ENCODE data around the gene CALN1. TPM values are rescaled to one million over a fixed set of nuclear protein-coding genes. Genes with fewer than 3 reads are reported as not detected.

CALN1 gene
- total and polyA plus RNA-seq, 2 experiments from 2014 or later, result 7.6 to 14.5 TPM

DNA sequence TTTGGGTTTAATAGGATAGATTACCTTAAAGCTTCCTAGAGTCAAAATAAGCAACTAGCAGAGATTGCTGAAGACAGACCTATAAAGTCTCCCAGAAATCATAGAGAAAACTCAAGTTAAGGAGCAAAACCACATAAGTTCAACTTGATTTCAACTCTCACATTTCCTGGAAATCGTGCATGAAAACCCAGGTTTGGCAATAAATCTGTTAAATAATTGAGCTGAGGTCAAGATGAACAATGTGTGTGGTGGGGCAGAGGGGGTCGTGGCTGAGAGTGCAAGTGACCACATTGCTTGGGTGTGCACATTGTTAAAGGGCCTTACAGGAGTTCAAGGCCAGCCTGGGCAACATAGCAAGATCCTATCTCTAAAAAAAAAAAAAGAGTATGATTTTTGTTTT lies 643.7 kb downstream of the CALN1 start (continued):
- no peak for TF ChIP-seq CTCF (conservative IDR thresholded peaks at IDR 0.05; ENCODE audit: low read depth in 2 of 2)
- TF ChIP-seq JUNB (IDR thresholded peaks at IDR 0.05; ENCODE audit: unreplicated experiment), result no peak
- TF ChIP-seq STAT1 (IDR thresholded peaks at IDR 0.05; ENCODE audit: unreplicated experiment), result no peak

DNA sequence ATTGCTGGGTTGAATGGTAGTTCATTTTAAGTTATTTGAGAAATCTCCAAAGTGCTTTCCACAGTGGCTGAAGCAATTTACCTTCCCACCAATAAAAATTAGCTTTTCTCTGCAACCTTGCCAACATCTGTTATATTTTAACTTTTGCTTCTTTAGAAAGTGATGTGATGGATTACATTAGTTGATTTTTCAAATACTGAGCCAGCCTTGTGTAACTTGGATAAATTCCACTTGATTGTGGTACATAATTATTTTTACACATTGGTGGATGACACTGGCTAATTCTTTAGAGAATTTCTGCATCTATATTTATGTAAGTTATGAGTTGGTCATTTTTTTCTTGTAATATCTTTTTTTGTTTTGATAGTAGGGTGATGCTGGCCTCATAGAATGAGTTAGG lies 646.1 kb downstream of the CALN1 start:
- H3K4me2 ChIP-seq, result no peak overlapping the region
- Mint-ChIP-seq H3K36me3 (ENCODE audit: low read depth) (no peaks in the 10 kb centered on the region; the same call in 2 of the 3 replicates), H3K27me3 (ENCODE audit: insufficient read depth, low read depth, poor library complexity) (no peaks in the 10 kb centered on the region), H3K9me3 (peaks cover 27% of the 10 kb centered on the region; the same call in 2 of the 3 replicates), H3K4me1 (no peaks in the 10 kb centered on the region), H3K27ac (no peak overlapping the region), H3K4me3 (no peak overlapping the region)
- ATAC-seq, result no peak
- H3K4me3 ChIP-seq, result no peak overlapping the region
- peaks cover 6% of the 10 kb centered on the region; the same call in 1 of the 2 replicates for H3K4me1 ChIP-seq (ENCODE audit: insufficient read depth)
- no peaks in the 10 kb centered on the region for H3K36me3 ChIP-seq (ENCODE audit: insufficient read depth)
- no peaks in the 10 kb centered on the region for H4K20me1 ChIP-seq (replicated peaks; ENCODE audit: insufficient read depth)
- no peak overlapping the region for H3K27ac ChIP-seq (ENCODE audit: low read depth)
- H3F3A ChIP-seq (replicated peaks; ENCODE audit: low read depth), result no peaks in the 10 kb centered on the region
- H2AFZ ChIP-seq, result no peak overlapping the region
- TF ChIP-seq, protein P1, sequence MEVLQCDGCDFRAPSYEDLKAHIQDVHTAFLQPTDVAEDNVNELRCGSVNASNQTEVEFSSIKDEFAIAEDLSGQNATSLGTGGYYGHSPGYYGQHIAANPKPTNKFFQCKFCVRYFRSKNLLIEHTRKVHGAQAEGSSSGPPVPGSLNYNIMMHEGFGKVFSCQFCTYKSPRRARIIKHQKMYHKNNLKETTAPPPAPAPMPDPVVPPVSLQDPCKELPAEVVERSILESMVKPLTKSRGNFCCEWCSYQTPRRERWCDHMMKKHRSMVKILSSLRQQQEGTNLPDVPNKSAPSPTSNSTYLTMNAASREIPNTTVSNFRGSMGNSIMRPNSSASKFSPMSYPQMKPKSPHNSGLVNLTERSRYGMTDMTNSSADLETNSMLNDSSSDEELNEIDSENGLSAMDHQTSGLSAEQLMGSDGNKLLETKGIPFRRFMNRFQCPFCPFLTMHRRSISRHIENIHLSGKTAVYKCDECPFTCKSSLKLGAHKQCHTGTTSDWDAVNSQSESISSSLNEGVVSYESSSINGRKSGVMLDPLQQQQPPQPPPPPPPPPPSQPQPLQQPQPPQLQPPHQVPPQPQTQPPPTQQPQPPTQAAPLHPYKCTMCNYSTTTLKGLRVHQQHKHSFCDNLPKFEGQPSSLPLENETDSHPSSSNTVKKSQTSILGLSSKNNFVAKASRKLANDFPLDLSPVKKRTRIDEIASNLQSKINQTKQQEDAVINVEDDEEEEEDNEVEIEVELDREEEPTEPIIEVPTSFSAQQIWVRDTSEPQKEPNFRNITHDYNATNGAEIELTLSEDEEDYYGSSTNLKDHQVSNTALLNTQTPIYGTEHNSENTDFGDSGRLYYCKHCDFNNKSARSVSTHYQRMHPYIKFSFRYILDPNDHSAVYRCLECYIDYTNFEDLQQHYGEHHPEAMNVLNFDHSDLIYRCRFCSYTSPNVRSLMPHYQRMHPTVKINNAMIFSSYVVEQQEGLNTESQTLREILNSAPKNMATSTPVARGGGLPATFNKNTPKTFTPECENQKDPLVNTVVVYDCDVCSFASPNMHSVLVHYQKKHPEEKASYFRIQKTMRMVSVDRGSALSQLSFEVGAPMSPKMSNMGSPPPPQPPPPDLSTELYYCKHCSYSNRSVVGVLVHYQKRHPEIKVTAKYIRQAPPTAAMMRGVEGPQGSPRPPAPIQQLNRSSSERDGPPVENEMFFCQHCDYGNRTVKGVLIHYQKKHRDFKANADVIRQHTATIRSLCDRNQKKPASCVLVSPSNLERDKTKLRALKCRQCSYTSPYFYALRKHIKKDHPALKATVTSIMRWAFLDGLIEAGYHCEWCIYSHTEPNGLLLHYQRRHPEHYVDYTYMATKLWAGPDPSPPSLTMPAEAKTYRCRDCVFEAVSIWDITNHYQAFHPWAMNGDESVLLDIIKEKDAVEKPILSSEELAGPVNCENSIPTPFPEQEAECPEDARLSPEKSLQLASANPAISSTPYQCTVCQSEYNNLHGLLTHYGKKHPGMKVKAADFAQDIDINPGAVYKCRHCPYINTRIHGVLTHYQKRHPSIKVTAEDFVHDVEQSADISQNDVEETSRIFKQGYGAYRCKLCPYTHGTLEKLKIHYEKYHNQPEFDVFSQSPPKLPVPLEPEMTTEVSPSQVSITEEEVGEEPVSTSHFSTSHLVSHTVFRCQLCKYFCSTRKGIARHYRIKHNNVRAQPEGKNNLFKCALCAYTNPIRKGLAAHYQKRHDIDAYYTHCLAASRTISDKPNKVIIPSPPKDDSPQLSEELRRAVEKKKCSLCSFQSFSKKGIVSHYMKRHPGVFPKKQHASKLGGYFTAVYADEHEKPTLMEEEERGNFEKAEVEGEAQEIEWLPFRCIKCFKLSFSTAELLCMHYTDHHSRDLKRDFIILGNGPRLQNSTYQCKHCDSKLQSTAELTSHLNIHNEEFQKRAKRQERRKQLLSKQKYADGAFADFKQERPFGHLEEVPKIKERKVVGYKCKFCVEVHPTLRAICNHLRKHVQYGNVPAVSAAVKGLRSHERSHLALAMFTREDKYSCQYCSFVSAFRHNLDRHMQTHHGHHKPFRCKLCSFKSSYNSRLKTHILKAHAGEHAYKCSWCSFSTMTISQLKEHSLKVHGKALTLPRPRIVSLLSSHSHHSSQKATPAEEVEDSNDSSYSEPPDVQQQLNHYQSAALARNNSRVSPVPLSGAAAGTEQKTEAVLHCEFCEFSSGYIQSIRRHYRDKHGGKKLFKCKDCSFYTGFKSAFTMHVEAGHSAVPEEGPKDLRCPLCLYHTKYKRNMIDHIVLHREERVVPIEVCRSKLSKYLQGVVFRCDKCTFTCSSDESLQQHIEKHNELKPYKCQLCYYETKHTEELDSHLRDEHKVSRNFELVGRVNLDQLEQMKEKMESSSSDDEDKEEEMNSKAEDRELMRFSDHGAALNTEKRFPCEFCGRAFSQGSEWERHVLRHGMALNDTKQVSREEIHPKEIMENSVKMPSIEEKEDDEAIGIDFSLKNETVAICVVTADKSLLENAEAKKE (CRISPR knock-in tag; IDR thresholded peaks at IDR 0.05), result no peak
- TF ChIP-seq ZNF331 (CRISPR knock-in tag; IDR thresholded peaks at IDR 0.05; ENCODE audit: low read depth), result no peak
- TF ChIP-seq JUNB (IDR thresholded peaks at IDR 0.05; ENCODE audit: unreplicated experiment), result no peak
- TF ChIP-seq REST (IDR thresholded peaks at IDR 0.05; ENCODE audit: unreplicated experiment), result no peak
- TF ChIP-seq STAT1 (IDR thresholded peaks at IDR 0.05; ENCODE audit: unreplicated experiment), result no peak
- TF ChIP-seq EZH2 (IDR thresholded peaks at IDR 0.05; ENCODE audit: low read depth, unreplicated experiment), result no peak
- TF ChIP-seq, protein P2, sequence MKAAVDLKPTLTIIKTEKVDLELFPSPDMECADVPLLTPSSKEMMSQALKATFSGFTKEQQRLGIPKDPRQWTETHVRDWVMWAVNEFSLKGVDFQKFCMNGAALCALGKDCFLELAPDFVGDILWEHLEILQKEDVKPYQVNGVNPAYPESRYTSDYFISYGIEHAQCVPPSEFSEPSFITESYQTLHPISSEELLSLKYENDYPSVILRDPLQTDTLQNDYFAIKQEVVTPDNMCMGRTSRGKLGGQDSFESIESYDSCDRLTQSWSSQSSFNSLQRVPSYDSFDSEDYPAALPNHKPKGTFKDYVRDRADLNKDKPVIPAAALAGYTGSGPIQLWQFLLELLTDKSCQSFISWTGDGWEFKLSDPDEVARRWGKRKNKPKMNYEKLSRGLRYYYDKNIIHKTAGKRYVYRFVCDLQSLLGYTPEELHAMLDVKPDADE (IDR thresholded peaks at IDR 0.05), result no peak
- no peak for TF ChIP-seq NANOG (IDR thresholded peaks at IDR 0.05; ENCODE audit: borderline replicate concordance)
- no peak for TF ChIP-seq CREB1 (CRISPR knock-in tag; IDR thresholded peaks at IDR 0.05; ENCODE audit: low read depth)
- no peak for TF ChIP-seq EZH2phosphoT487 (IDR thresholded peaks at IDR 0.05; ENCODE audit: unreplicated experiment)
- DNase-seq (ENCODE audit: low spot score), result no peak
- no peaks in the 10 kb centered on the region for H3K79me2 ChIP-seq (replicated peaks; ENCODE audit: insufficient read depth)
- H3K9me2 ChIP-seq (ENCODE audit: insufficient read depth), result no peaks in the 10 kb centered on the region
- no peaks in the 10 kb centered on the region for H3K27me3 ChIP-seq (ENCODE audit: insufficient read depth)

All from GM23338 (cell line).